ENCODE results near the gene KLHDC4.
"Not testable (repeated sequence)": the region's sequence is repeated elsewhere in the genome, so short reads cannot be mapped to it uniquely, and the experiment has no call there.

Gene KLHDC4

GRCh38 chr16:87789437-87790291 is 23.9 kb upstream of the KLHDC4 start:
- no peak overlapping the region for H3K4me3 ChIP-seq (ENCODE audit: low read length)
- no peak overlapping the region for H3K4me2 ChIP-seq (ENCODE audit: low read depth, low read length)
- H2AFZ ChIP-seq (ENCODE audit: low read length), result no peak overlapping the region
- TF ChIP-seq, protein P1, sequence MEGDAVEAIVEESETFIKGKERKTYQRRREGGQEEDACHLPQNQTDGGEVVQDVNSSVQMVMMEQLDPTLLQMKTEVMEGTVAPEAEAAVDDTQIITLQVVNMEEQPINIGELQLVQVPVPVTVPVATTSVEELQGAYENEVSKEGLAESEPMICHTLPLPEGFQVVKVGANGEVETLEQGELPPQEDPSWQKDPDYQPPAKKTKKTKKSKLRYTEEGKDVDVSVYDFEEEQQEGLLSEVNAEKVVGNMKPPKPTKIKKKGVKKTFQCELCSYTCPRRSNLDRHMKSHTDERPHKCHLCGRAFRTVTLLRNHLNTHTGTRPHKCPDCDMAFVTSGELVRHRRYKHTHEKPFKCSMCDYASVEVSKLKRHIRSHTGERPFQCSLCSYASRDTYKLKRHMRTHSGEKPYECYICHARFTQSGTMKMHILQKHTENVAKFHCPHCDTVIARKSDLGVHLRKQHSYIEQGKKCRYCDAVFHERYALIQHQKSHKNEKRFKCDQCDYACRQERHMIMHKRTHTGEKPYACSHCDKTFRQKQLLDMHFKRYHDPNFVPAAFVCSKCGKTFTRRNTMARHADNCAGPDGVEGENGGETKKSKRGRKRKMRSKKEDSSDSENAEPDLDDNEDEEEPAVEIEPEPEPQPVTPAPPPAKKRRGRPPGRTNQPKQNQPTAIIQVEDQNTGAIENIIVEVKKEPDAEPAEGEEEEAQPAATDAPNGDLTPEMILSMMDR (IDR thresholded peaks at IDR 0.05; ENCODE audit: low read length), result no peak
- TF ChIP-seq EZH2phosphoT487 (IDR thresholded peaks at IDR 0.05; ENCODE audit: low read length), result no peak
- H4K20me1 ChIP-seq (ENCODE audit: insufficient read depth, low read length), result no peaks in the 10 kb centered on the region
- no peaks in the 10 kb centered on the region for H3K4me1 ChIP-seq (ENCODE audit: low read length)
- H3K9ac ChIP-seq (ENCODE audit: low read length), result no peak overlapping the region
- H3K9me3 ChIP-seq (replicated peaks; ENCODE audit: insufficient read depth, low read length), result no peaks in the 10 kb centered on the region
- no peaks in the 10 kb centered on the region for H3F3A ChIP-seq (ENCODE audit: insufficient read depth, low read length)
- H3K36me3 ChIP-seq (replicated peaks; ENCODE audit: insufficient read depth, low read length), result no peaks in the 10 kb centered on the region
- no peaks in the 10 kb centered on the region for H3K27me3 ChIP-seq (replicated peaks; ENCODE audit: insufficient read depth, low read length)
- H3K9me2 ChIP-seq (replicated peaks; ENCODE audit: insufficient read depth, low read length), result no peaks in the 10 kb centered on the region
- DNase-seq, result no peak
- no peak overlapping the region for H3K27ac ChIP-seq (ENCODE audit: low read length)
- no peaks in the 10 kb centered on the region for H3K79me2 ChIP-seq (ENCODE audit: low read length)

- not testable (repeated sequence) for H2AFZ ChIP-seq (ENCODE audit: low read length); H3F3A ChIP-seq (ENCODE audit: insufficient read depth, low read length); DNase-seq; H3K27me3 ChIP-seq (replicated peaks; ENCODE audit: insufficient read depth, low read length); H3K79me2 ChIP-seq (ENCODE audit: low read length); H3K9me3 ChIP-seq (replicated peaks; ENCODE audit: insufficient read depth, low read length); H3K9ac ChIP-seq (ENCODE audit: low read length); H4K20me1 ChIP-seq (ENCODE audit: insufficient read depth, low read length); H3K4me2 ChIP-seq (ENCODE audit: low read depth, low read length); H3K4me1 ChIP-seq (ENCODE audit: low read length); H3K4me3 ChIP-seq (ENCODE audit: low read length); H3K9me2 ChIP-seq (replicated peaks; ENCODE audit: insufficient read depth, low read length); H3K27ac ChIP-seq (ENCODE audit: low read length); H3K36me3 ChIP-seq (replicated peaks; ENCODE audit: insufficient read depth, low read length)
Measured at GRCh38 chr16:87788730-87789436, 23.1 kb upstream of the KLHDC4 start.

DNA sequence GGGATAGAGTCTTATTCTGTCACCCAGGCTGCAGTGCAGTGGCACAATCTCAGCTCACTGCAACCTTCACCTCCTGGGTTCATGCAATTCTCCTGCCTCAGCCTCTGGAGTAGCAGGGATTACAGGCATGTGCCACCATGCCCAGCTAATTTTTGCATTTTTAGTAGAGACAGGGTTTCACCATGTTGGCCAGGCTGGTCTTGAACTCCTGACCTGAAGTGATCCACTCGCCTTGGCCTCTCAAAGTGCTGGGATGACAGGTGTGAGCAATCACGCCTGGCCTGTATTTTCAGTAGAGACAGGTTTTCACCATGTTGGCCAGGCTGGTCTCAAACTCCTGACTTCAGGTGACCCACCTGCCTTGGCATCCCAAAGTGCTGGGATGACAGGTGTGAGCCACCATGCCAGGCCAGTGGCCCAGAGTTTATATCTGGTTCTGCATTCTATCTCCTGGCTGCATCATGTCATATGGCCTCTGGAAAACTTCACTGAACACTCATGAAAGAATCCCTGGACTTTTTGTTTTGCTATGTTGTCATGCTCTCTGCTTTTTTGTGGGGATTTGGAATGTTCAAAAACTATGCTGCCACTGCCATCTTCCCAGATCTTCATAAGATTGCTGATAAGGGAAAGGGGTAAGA is 21.8 kb upstream of the KLHDC4 start:
- not testable (repeated sequence) for H3K4me3 ChIP-seq (ENCODE audit: low read length); H3K9me2 ChIP-seq (replicated peaks; ENCODE audit: insufficient read depth, low read length); H3K4me1 ChIP-seq (ENCODE audit: low read length); DNase-seq; H3K27ac ChIP-seq (ENCODE audit: low read length); H2AFZ ChIP-seq (ENCODE audit: low read length); H3K4me2 ChIP-seq (ENCODE audit: low read depth, low read length); H3K79me2 ChIP-seq (ENCODE audit: low read length); H4K20me1 ChIP-seq (ENCODE audit: insufficient read depth, low read length); H3F3A ChIP-seq (ENCODE audit: insufficient read depth, low read length); H3K36me3 ChIP-seq (replicated peaks; ENCODE audit: insufficient read depth, low read length); H3K9me3 ChIP-seq (replicated peaks; ENCODE audit: insufficient read depth, low read length); H3K27me3 ChIP-seq (replicated peaks; ENCODE audit: insufficient read depth, low read length); H3K9ac ChIP-seq (ENCODE audit: low read length)

GRCh38 chr16:87784812-87785211 is 19.0 kb upstream of the KLHDC4 start:
- H3K9ac ChIP-seq (ENCODE audit: low read length), result no peak overlapping the region
- no peak overlapping the region for H3K4me2 ChIP-seq (ENCODE audit: low read depth, low read length)
- H3K4me1 ChIP-seq (ENCODE audit: low read length), result peaks cover 9% of the 10 kb centered on the region
- H3K27me3 ChIP-seq (replicated peaks; ENCODE audit: insufficient read depth, low read length), result no peaks in the 10 kb centered on the region
- no peaks in the 10 kb centered on the region for H4K20me1 ChIP-seq (ENCODE audit: insufficient read depth, low read length)
- no peaks in the 10 kb centered on the region for H3K9me3 ChIP-seq (replicated peaks; ENCODE audit: insufficient read depth, low read length)
- no peak overlapping the region for H2AFZ ChIP-seq (ENCODE audit: low read length)
- H3K27ac ChIP-seq (ENCODE audit: low read length), result no peak overlapping the region
- H3F3A ChIP-seq (ENCODE audit: insufficient read depth, low read length), result peaks cover 9% of the 10 kb centered on the region
- no peak overlapping the region for H3K4me3 ChIP-seq (ENCODE audit: low read length)
- H3K36me3 ChIP-seq (replicated peaks; ENCODE audit: insufficient read depth, low read length), result no peaks in the 10 kb centered on the region
- DNase-seq, result no peak
- TF ChIP-seq EZH2phosphoT487 (IDR thresholded peaks at IDR 0.05; ENCODE audit: low read length), result no peak
- no peak for TF ChIP-seq EZH2 (optimal IDR thresholded peaks at IDR 0.05; ENCODE audit: low read depth, low read length)
- TF ChIP-seq, protein P1 (IDR thresholded peaks at IDR 0.05; ENCODE audit: low read length), result no peak
- H3K9me2 ChIP-seq (replicated peaks; ENCODE audit: insufficient read depth, low read length), result no peaks in the 10 kb centered on the region
- H3K79me2 ChIP-seq (ENCODE audit: low read length), result no peaks in the 10 kb centered on the region

Measured in MM.1S (cell line).